GM23338 (cell line): ENCODE data around the gene LOXL3.

Source experiments
- EZH2 ChIP-seq: fragments of 200-600 bp; sonication (generic); IDR thresholded peaks from one replicate; pipeline ENCODE4 v1.8.0; 2017; ENCODE audit warnings: antibody characterized with exemption, mild to moderate bottlenecking, low read depth; ENCODE audit not compliant: unreplicated experiment
- TF ChIP-seq, protein P1 (sequence below), 2 experiments: fragments of 200-600 bp in 1 of 2; sonication (generic) in 1 of 2; conservative IDR thresholded peaks; 2 replicates each; pipeline versions ENCODE4 v1.5.1 to v1.6.1; 2016 to 2017; ENCODE audit warnings: antibody characterized with exemption in 2 of 2, low read depth in 2 of 2, mild to moderate bottlenecking in 2 of 2, moderate library complexity in 1 of 2

DNA sequence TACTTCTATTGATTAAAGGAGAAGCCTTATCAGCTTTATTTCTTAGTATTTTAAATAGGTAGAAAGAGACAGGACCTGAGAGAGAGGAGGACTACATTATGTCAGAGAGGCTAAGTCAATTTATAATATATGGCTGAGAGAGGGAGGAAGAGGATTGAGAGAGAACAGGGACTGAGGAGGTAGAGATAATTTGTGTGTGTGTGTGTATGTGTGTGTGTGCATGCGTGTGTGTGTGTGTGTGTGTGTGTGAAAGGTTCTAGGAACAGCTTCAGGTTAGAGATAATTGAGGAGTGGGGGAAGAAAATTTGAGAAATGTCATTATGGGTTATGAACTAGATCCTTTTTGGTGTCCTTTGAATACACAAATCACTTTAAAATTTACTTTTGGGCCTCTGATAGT, 15.9 kb upstream of the LOXL3 start:
- TF ChIP-seq, protein P1, sequence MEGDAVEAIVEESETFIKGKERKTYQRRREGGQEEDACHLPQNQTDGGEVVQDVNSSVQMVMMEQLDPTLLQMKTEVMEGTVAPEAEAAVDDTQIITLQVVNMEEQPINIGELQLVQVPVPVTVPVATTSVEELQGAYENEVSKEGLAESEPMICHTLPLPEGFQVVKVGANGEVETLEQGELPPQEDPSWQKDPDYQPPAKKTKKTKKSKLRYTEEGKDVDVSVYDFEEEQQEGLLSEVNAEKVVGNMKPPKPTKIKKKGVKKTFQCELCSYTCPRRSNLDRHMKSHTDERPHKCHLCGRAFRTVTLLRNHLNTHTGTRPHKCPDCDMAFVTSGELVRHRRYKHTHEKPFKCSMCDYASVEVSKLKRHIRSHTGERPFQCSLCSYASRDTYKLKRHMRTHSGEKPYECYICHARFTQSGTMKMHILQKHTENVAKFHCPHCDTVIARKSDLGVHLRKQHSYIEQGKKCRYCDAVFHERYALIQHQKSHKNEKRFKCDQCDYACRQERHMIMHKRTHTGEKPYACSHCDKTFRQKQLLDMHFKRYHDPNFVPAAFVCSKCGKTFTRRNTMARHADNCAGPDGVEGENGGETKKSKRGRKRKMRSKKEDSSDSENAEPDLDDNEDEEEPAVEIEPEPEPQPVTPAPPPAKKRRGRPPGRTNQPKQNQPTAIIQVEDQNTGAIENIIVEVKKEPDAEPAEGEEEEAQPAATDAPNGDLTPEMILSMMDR (conservative IDR thresholded peaks at IDR 0.05; ENCODE audit: low read depth in 2 of 2) = no peak
- TF ChIP-seq EZH2 = no peak
